GM12801 (cell line): ENCODE data around the gene KRTAP26-1.

ENCODE experiments used
- TF ChIP-seq, protein P1 (sequence below): IDR thresholded peaks from one replicate; pipeline ENCODE4 v1.5.1; 2011; ENCODE audit warnings: control low read depth; ENCODE audit not compliant: insufficient read length; ENCODE audit errors: extremely low read depth

KRTAP26-1 gene

DNA sequence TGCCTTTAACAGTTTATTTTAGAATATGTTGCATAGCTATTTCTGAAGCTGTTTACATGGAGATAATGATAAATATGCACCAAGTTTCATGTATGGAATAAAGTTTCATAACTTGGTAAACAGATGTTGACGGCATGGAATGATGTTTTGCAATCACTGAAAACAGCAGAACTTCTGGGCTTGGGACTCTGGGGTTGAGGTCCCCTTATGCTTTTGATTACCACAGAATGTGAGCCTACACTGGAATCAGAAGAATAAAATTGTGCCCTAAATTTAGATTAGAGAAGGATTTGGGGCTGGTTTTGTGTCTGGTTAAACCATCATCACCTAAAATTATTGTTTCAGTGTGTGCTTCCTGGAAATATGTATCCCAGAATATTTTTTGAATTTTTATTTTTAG is 48.5 kb downstream of the KRTAP26-1 start:
- TF ChIP-seq, protein P1, sequence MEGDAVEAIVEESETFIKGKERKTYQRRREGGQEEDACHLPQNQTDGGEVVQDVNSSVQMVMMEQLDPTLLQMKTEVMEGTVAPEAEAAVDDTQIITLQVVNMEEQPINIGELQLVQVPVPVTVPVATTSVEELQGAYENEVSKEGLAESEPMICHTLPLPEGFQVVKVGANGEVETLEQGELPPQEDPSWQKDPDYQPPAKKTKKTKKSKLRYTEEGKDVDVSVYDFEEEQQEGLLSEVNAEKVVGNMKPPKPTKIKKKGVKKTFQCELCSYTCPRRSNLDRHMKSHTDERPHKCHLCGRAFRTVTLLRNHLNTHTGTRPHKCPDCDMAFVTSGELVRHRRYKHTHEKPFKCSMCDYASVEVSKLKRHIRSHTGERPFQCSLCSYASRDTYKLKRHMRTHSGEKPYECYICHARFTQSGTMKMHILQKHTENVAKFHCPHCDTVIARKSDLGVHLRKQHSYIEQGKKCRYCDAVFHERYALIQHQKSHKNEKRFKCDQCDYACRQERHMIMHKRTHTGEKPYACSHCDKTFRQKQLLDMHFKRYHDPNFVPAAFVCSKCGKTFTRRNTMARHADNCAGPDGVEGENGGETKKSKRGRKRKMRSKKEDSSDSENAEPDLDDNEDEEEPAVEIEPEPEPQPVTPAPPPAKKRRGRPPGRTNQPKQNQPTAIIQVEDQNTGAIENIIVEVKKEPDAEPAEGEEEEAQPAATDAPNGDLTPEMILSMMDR = no peak

DNA sequence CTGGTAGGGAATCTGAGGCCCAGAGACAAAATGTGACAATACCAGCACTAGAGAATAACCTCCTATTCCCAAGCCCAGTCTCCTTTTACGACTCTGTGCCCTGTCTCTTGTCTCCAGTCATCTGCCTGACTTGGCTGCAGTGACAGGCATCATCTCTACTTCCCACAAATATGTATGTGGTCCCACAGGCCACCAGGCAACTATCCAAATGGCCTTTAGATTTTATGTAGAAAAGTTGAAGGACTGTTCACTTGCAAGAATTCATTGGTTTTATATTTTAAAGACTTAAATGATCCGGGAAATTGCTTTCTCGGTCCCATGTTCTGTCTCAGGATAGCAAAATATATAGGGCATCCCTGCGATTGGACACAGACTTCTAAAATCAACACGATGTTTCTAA is 49.0 kb downstream of the KRTAP26-1 start:
- TF ChIP-seq, protein P1 = no peak

DNA sequence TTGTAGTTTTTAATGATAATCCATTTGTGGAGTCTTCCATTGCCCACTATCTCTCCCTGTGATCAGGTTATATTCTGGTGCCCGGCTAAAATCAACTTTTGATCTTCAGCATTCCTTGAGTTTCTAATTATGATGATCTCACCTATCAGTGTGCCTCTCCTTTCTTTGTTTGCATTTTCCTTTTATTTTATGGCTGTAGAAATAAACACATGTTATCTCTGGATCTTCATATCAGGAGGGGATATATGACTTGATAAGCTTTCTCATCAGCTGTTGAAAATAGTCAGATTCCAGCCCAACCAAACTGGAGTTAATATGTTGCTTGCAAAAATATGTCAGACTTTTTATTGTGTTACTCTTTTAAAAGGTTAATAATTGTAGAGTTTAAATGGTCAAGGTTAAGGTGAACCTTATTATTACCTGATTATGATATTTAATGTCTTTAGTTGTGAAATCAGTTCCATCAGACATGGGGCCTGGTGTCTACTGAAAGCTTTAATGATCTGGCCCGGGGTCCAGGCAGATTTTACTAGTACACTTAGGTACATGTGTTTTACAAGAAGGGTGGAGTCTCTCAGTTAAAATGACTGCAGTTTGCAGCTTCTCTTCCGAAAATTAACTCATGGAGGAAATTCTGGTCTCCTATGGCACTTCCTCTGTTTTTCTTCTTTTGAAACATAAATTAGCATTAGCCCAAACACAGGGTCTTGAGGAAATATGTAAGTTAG is 50.1 kb downstream of the KRTAP26-1 start:
- TF ChIP-seq, protein P1 = no peak
